K562 (cell line): Measurements from ENCODE around the gene SLC10A3. TPM values are rescaled to one million over a fixed set of nuclear protein-coding genes. Genes with fewer than 3 reads are reported as not detected.

Source experiments
- CCAR2 ChIP-seq: fragments of 200-400 bp; formaldehyde crosslinking; IDR thresholded peaks from 2 replicates; pipeline ENCODE4 v1.6.1; 2017; ENCODE audit warnings: mild to moderate bottlenecking, low read depth, low read length
- CREBBP ChIP-seq: IDR thresholded peaks from one replicate; pipeline ENCODE4 v1.6.1; 2012; ENCODE audit warnings: low read depth, mild to moderate bottlenecking, control low read depth, inconsistent platforms, low read length
- ETV5 ChIP-seq: sonication (generic); formaldehyde crosslinking; IDR thresholded peaks from 2 replicates; pipeline ENCODE4 v1.4.0; 2020; ENCODE audit warnings: low read depth, mild to moderate bottlenecking, missing genetic modification reagents
- ETV6 ChIP-seq, 3 experiments: fragments of 150-350 bp in 1 of 3; sonication (generic) in 1 of 3; formaldehyde crosslinking in 1 of 3; IDR thresholded peaks; 2 replicates each; pipeline versions ENCODE4 v1.6.1 to v1.8.0; 2014 to 2022; ENCODE audit warnings: borderline replicate concordance in 2 of 3, low read depth in 2 of 3, antibody characterized with exemption in 1 of 3, low read length in 1 of 3, mild to moderate bottlenecking in 1 of 3, missing genetic modification reagents in 1 of 3
- GABPB1 ChIP-seq: sonication (generic); formaldehyde crosslinking; IDR thresholded peaks from 2 replicates; pipeline ENCODE4 v1.8.0; 2022; ENCODE audit warnings: mild to moderate bottlenecking, missing genetic modification reagents
- JUNB ChIP-seq: fragments of 450-650 bp; formaldehyde crosslinking; conservative IDR thresholded peaks from 2 replicates; pipeline ENCODE4 v1.4.0; 2020; ENCODE audit warnings: mild to moderate bottlenecking
- RBM14 ChIP-seq: fragments of 200-400 bp; formaldehyde crosslinking; IDR thresholded peaks from 2 replicates; pipeline ENCODE4 v1.6.1; 2018; ENCODE audit warnings: low read depth, mild to moderate bottlenecking, low read length, moderate library complexity, borderline replicate concordance; ENCODE audit not compliant: insufficient read depth
- SIRT6 ChIP-seq: IDR thresholded peaks from one replicate; pipeline ENCODE4 v1.6.1; 2012; ENCODE audit warnings: low read depth, mild to moderate bottlenecking, control low read depth, inconsistent platforms, low read length, moderate library complexity
- ZNF507 ChIP-seq: conservative IDR thresholded peaks from 2 replicates; pipeline ENCODE4 v1.6.1; 2017; ENCODE audit warnings: missing genetic modification characterization, missing compliant biosample characterization
- polyA plus RNA-seq, 8 experiments: library from polyadenylated mRNA; depleted of rRNA in 4 of 8; stranded (reverse) in 5 of 8; unstranded in 3 of 8; fragments of >200 nt; fragmentation: Nextera tagmentation in 2 of 8; fragmentation: Illumina TruSeq in 1 of 8; extraction: Ambion mirVana in 2 of 8; extraction: Trizol in 1 of 8; gene quantifications; 2 replicates each; pipeline versions ENCODE4 v1.2.1 to v1.2.3, GENCODE V29; 2011 to 2014; ENCODE audit warnings: inconsistent platforms in 1 of 8, missing spikeins in 1 of 8
- total RNA-seq, 7 experiments: library from RNA; depleted of rRNA in 6 of 7; stranded (reverse); fragments of >200 nt in 6 of 7; fragmentation: Illumina TruSeq in 2 of 7; extraction: Trizol in 2 of 7; gene quantifications; 2 replicates each; pipeline versions ENCODE4 v1.2.1 to v1.2.3, GENCODE V29; 2011 to 2021; ENCODE audit warnings: low replicate concordance in 1 of 7
- TF ChIP-seq, protein P1 (sequence below): fragments of 450-650 bp; conservative IDR thresholded peaks from 2 replicates; pipeline ENCODE4 v1.6.1; 2016; ENCODE audit warnings: missing genetic modification characterization, low read depth, mild to moderate bottlenecking, missing compliant biosample characterization, moderate library complexity
- TF ChIP-seq, protein P2 (sequence below): fragments of 250-450 bp; sonication (Bioruptor Pico); IDR thresholded peaks from 2 replicates; pipeline ENCODE4 v1.8.0; 2022; ENCODE audit warnings: inconsistent platforms, mild to moderate bottlenecking, moderate library complexity, borderline replicate concordance
- TF ChIP-seq, protein P3 (sequence below): sonication (generic); formaldehyde crosslinking; IDR thresholded peaks from 2 replicates; pipeline ENCODE4 v1.9.0; 2022; ENCODE audit warnings: mild to moderate bottlenecking, missing genetic modification reagents
- TF ChIP-seq, protein P4 (sequence below): fragments of 250-450 bp; sonication (Bioruptor Pico); IDR thresholded peaks from 2 replicates; pipeline ENCODE4 v1.4.0; 2020
- TF ChIP-seq, protein P5 (sequence below): sonication (generic); IDR thresholded peaks from 2 replicates; pipeline ENCODE4 v1.6.1; 2016

Gene SLC10A3
- total and polyA plus RNA-seq, 9 of the 15 experiments (the other 6 are each of a cell fraction or from before 2014, with no cell fraction given) = 5.2 to 30.6 (median 16.7) TPM

DNA sequence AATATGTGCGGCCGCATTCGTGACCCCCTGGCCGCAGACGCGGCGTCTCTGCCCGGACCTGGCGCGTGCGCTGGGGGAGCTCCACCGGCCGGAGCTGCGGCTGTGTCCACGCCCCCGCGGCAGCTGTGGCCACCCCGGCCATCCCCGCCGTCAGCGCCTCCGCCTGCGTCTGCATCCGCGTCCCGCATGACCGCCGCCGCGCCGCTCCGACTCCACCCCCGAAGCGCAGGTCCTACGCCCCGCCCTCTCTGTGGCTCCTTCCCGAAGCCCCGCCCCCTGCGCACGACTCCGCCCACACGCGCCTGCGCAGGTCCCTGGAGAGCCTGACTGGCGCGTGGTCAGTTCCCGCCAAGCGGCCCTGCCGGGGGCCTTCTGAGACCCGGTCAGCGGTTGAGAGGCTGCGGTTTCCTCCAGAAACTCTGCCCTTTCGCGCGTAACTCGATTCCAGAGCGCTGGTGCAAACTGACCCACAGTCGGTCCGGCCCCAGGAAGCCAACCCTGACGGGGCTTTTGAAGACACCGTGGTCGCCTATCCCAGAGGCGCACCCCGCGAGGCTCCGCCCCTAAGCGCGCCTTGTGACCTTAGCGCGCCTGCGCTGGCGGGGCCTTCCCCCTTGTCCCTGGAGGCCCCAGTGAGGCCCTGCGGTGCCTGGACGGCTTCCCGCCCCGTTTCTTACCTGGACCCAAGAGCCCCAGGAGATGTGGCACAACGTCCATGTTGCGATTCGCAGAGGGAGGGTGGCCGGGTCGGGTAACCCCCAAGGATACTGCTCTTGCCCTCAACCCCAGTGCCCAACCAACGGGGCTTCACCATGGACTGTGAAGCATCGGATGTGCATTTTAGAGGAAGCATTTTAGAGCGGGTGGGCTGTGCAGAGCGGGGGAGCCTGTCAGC is 11.5 kb downstream of the SLC10A3 start, which contains the start of gene LAGE3 (continued):
- TF ChIP-seq CCAR2 (no peak), SIRT6 (no peak), CREBBP (no peak), ZNF507 (tag) (no peak), ETV5 (CRISPR knock-in tag) (no peak), ETV6 (IDR thresholded peaks at IDR 0.05; ENCODE audit: borderline replicate concordance in 1 of 2, low read depth in 2 of 2, low read length in 1 of 2) (no peak), ETV6 (CRISPR knock-in tag; IDR thresholded peaks at IDR 0.05; ENCODE audit: borderline replicate concordance) (no peak), JUNB (CRISPR knock-in tag) (no peak), GABPB1 (peak; percentile 69; the same call in 1 of the 2 replicates), RBM14 (no peak)
- TF ChIP-seq, protein P1, sequence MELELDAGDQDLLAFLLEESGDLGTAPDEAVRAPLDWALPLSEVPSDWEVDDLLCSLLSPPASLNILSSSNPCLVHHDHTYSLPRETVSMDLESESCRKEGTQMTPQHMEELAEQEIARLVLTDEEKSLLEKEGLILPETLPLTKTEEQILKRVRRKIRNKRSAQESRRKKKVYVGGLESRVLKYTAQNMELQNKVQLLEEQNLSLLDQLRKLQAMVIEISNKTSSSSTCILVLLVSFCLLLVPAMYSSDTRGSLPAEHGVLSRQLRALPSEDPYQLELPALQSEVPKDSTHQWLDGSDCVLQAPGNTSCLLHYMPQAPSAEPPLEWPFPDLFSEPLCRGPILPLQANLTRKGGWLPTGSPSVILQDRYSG = no peak
- TF ChIP-seq, protein P2, sequence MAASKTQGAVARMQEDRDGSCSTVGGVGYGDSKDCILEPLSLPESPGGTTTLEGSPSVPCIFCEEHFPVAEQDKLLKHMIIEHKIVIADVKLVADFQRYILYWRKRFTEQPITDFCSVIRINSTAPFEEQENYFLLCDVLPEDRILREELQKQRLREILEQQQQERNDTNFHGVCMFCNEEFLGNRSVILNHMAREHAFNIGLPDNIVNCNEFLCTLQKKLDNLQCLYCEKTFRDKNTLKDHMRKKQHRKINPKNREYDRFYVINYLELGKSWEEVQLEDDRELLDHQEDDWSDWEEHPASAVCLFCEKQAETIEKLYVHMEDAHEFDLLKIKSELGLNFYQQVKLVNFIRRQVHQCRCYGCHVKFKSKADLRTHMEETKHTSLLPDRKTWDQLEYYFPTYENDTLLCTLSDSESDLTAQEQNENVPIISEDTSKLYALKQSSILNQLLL (CRISPR knock-in tag) = no peak
- TF ChIP-seq, protein P3, sequence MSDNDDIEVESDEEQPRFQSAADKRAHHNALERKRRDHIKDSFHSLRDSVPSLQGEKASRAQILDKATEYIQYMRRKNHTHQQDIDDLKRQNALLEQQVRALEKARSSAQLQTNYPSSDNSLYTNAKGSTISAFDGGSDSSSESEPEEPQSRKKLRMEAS = peak; percentile 99
- TF ChIP-seq, protein P4, sequence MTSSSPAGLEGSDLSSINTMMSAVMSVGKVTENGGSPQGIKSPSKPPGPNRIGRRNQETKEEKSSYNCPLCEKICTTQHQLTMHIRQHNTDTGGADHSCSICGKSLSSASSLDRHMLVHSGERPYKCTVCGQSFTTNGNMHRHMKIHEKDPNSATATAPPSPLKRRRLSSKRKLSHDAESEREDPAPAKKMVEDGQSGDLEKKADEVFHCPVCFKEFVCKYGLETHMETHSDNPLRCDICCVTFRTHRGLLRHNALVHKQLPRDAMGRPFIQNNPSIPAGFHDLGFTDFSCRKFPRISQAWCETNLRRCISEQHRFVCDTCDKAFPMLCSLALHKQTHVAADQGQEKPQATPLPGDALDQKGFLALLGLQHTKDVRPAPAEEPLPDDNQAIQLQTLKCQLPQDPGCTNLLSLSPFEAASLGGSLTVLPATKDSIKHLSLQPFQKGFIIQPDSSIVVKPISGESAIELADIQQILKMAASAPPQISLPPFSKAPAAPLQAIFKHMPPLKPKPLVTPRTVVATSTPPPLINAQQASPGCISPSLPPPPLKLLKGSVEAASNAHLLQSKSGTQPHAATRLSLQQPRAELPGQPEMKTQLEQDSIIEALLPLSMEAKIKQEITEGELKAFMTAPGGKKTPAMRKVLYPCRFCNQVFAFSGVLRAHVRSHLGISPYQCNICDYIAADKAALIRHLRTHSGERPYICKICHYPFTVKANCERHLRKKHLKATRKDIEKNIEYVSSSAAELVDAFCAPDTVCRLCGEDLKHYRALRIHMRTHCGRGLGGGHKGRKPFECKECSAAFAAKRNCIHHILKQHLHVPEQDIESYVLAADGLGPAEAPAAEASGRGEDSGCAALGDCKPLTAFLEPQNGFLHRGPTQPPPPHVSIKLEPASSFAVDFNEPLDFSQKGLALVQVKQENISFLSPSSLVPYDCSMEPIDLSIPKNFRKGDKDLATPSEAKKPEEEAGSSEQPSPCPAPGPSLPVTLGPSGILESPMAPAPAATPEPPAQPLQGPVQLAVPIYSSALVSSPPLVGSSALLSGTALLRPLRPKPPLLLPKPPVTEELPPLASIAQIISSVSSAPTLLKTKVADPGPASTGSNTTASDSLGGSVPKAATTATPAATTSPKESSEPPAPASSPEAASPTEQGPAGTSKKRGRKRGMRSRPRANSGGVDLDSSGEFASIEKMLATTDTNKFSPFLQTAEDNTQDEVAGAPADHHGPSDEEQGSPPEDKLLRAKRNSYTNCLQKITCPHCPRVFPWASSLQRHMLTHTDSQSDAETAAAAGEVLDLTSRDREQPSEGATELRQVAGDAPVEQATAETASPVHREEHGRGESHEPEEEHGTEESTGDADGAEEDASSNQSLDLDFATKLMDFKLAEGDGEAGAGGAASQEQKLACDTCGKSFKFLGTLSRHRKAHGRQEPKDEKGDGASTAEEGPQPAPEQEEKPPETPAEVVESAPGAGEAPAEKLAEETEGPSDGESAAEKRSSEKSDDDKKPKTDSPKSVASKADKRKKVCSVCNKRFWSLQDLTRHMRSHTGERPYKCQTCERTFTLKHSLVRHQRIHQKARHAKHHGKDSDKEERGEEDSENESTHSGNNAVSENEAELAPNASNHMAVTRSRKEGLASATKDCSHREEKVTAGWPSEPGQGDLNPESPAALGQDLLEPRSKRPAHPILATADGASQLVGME (CRISPR knock-in tag) = no peak
- TF ChIP-seq, protein P5, sequence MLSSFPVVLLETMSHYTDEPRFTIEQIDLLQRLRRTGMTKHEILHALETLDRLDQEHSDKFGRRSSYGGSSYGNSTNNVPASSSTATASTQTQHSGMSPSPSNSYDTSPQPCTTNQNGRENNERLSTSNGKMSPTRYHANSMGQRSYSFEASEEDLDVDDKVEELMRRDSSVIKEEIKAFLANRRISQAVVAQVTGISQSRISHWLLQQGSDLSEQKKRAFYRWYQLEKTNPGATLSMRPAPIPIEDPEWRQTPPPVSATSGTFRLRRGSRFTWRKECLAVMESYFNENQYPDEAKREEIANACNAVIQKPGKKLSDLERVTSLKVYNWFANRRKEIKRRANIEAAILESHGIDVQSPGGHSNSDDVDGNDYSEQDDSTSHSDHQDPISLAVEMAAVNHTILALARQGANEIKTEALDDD = no peak
